HL-60 (cell line): ENCODE measurements around the gene ERC2.

Experiments used
- CTCF ChIP-seq: IDR thresholded peaks from one replicate; pipeline ENCODE4 v1.5.1; 2011; ENCODE audit warnings: low read length, control low read depth, inconsistent platforms; ENCODE audit not compliant: insufficient read depth
- POLR2AphosphoS5 ChIP-seq: IDR thresholded peaks from 2 replicates; pipeline ENCODE4 v1.6.1; 2012; ENCODE audit warnings: low read depth
- REST ChIP-seq: IDR thresholded peaks from 2 replicates; pipeline ENCODE4 v1.6.1; 2012; ENCODE audit warnings: low read depth; ENCODE audit not compliant: insufficient replicate concordance
- SPI1 ChIP-seq: IDR thresholded peaks from 2 replicates; pipeline ENCODE4 v1.6.1; 2012; ENCODE audit warnings: low read depth, mild to moderate bottlenecking, borderline replicate concordance

- TF ChIP-seq CTCF (no peak), POLR2AphosphoS5 (no peak), SPI1 (no peak), REST (no peak)
These were observed 502.5 kb downstream of the ERC2 start for GRCh38 chr3:55965776-55966175.
